ENCODE results near the gene LACTB. TPM values are rescaled to one million over a fixed set of nuclear protein-coding genes. Genes with fewer than 3 reads are reported as not detected.

Gene LACTB
- total and polyA plus RNA-seq, 2 experiments from 2014 or later = 27.3 to 35.8 TPM

GRCh38 chr15:63077952-63078351, 43.7 kb upstream of the LACTB start:
- peaks cover 26% of the 10 kb centered on the region for H3K4me1 ChIP-seq (ENCODE audit: insufficient read depth)
- no peaks in the 10 kb centered on the region for H3K9me3 ChIP-seq (ENCODE audit: low read depth)
- no peak overlapping the region for H3K4me3 ChIP-seq
- TF ChIP-seq EZH2 (IDR thresholded peaks at IDR 0.05; ENCODE audit: insufficient read depth, poor library complexity, severe bottlenecking) (no peak), EZH2phosphoT487 (IDR thresholded peaks at IDR 0.05; ENCODE audit: insufficient read depth, low read depth) (no peak)
- DNase-seq = no peak
- 89 to 92% methylated on average over 6 of the region's 6 CpGs for WGBS, 2 experiments (ENCODE audit: low coverage in 1 of 2, low lambda C conversion rate in 2 of 2, missing lambda C conversion rate in 2 of 2)
- no peaks in the 10 kb centered on the region for H3K79me2 ChIP-seq (ENCODE audit: insufficient read depth)
- H3K27me3 ChIP-seq (replicated peaks; ENCODE audit: insufficient read depth) = no peaks in the 10 kb centered on the region
- H3F3A ChIP-seq (ENCODE audit: insufficient read depth) = peaks cover 29% of the 10 kb centered on the region
- in situ Hi-C loops (cut with MboI) = no loop called here
- no peaks in the 10 kb centered on the region for H4K20me1 ChIP-seq (ENCODE audit: insufficient read depth)
- H3K4me2 ChIP-seq (ENCODE audit: unreplicated experiment) = no peak overlapping the region
- no peaks in the 10 kb centered on the region for H3K36me3 ChIP-seq (ENCODE audit: low read depth)
- H3K9ac ChIP-seq = no peak overlapping the region
- no peak overlapping the region for H2AFZ ChIP-seq
- H3K9me2 ChIP-seq (ENCODE audit: insufficient read depth) = no peaks in the 10 kb centered on the region
- no peak overlapping the region for H3K27ac ChIP-seq

GRCh38 chr15:63079947-63080626, 41.6 kb upstream of the LACTB start:
- H4K20me1 ChIP-seq (ENCODE audit: insufficient read depth) = no peaks in the 10 kb centered on the region
- H3K4me1 ChIP-seq (ENCODE audit: insufficient read depth) = peaks cover 21% of the 10 kb centered on the region
- in situ Hi-C loops (cut with MboI) = no loop called here
- no peaks in the 10 kb centered on the region for H3K9me3 ChIP-seq (ENCODE audit: low read depth)
- no peaks in the 10 kb centered on the region for H3K36me3 ChIP-seq (ENCODE audit: low read depth)
- H3K79me2 ChIP-seq (ENCODE audit: insufficient read depth) = no peaks in the 10 kb centered on the region
- no peak overlapping the region for H3K4me3 ChIP-seq
- peak overlapping the region; percentile 17 for H3K4me2 ChIP-seq (ENCODE audit: unreplicated experiment)
- H3K27me3 ChIP-seq (replicated peaks; ENCODE audit: insufficient read depth) = no peaks in the 10 kb centered on the region
- H3K9me2 ChIP-seq (ENCODE audit: insufficient read depth) = no peaks in the 10 kb centered on the region
- H2AFZ ChIP-seq = peak overlapping the region; percentile 20; the same call in 1 of the 2 replicates
- H3K9ac ChIP-seq = no peak overlapping the region
- TF ChIP-seq EZH2phosphoT487 (IDR thresholded peaks at IDR 0.05; ENCODE audit: insufficient read depth, low read depth) (no peak), EZH2 (IDR thresholded peaks at IDR 0.05; ENCODE audit: insufficient read depth, poor library complexity, severe bottlenecking) (no peak)
- peak; percentile 84 for DNase-seq
- no peak overlapping the region for H3K27ac ChIP-seq
- peaks cover 8% of the 10 kb centered on the region for H3F3A ChIP-seq (ENCODE audit: insufficient read depth)
- 44% methylated on average over 13 of the region's 13 CpGs for WGBS, 2 experiments (ENCODE audit: low coverage in 1 of 2, low lambda C conversion rate in 2 of 2, missing lambda C conversion rate in 2 of 2)

GRCh38 chr15:63080634-63081250, 40.9 kb upstream of the LACTB start:
- Histone ChIP-seq H3K9ac (no peak overlapping the region), H3K4me2 (ENCODE audit: unreplicated experiment) (peak overlapping the region; percentile 17), H3K4me3 (no peak overlapping the region), H3K27me3 (replicated peaks; ENCODE audit: insufficient read depth) (no peaks in the 10 kb centered on the region), H3K27ac (no peak overlapping the region), H3K4me1 (ENCODE audit: insufficient read depth) (peaks cover 15% of the 10 kb centered on the region), H3F3A (ENCODE audit: insufficient read depth) (peaks cover 4% of the 10 kb centered on the region; the same call in 1 of the 2 replicates), H3K9me3 (ENCODE audit: low read depth) (no peaks in the 10 kb centered on the region), H2AFZ (peak overlapping the region; percentile 20; the same call in 1 of the 2 replicates), H3K79me2 (ENCODE audit: insufficient read depth) (no peaks in the 10 kb centered on the region), H4K20me1 (ENCODE audit: insufficient read depth) (no peaks in the 10 kb centered on the region), H3K36me3 (ENCODE audit: low read depth) (no peaks in the 10 kb centered on the region), H3K9me2 (ENCODE audit: insufficient read depth) (no peaks in the 10 kb centered on the region)
- in situ Hi-C loops (cut with MboI) = no loop called here
- TF ChIP-seq EZH2 (IDR thresholded peaks at IDR 0.05; ENCODE audit: insufficient read depth, poor library complexity, severe bottlenecking) = no peak
- TF ChIP-seq EZH2phosphoT487 (IDR thresholded peaks at IDR 0.05; ENCODE audit: insufficient read depth, low read depth) = no peak
- DNase-seq = peak; percentile 29
- WGBS, 2 experiments (ENCODE audit: low coverage in 1 of 2, low lambda C conversion rate in 2 of 2, missing lambda C conversion rate in 2 of 2) = 56 to 57% methylated on average over 10 of the region's 10 CpGs

GRCh38 chr15:63082366-63082765, 39.3 kb upstream of the LACTB start:
- Histone ChIP-seq H4K20me1 (ENCODE audit: insufficient read depth) (no peaks in the 10 kb centered on the region), H3K9ac (no peak overlapping the region), H3K27me3 (replicated peaks; ENCODE audit: insufficient read depth) (no peaks in the 10 kb centered on the region), H3K36me3 (ENCODE audit: low read depth) (no peaks in the 10 kb centered on the region), H2AFZ (no peak overlapping the region), H3K79me2 (ENCODE audit: insufficient read depth) (no peaks in the 10 kb centered on the region), H3K4me3 (no peak overlapping the region), H3K4me1 (ENCODE audit: insufficient read depth) (peaks cover 15% of the 10 kb centered on the region), H3F3A (ENCODE audit: insufficient read depth) (peaks cover 4% of the 10 kb centered on the region; the same call in 1 of the 2 replicates), H3K4me2 (ENCODE audit: unreplicated experiment) (no peak overlapping the region), H3K27ac (no peak overlapping the region), H3K9me2 (ENCODE audit: insufficient read depth) (no peaks in the 10 kb centered on the region), H3K9me3 (ENCODE audit: low read depth) (no peaks in the 10 kb centered on the region)
- TF ChIP-seq EZH2 (IDR thresholded peaks at IDR 0.05; ENCODE audit: insufficient read depth, poor library complexity, severe bottlenecking) = no peak
- TF ChIP-seq EZH2phosphoT487 (IDR thresholded peaks at IDR 0.05; ENCODE audit: insufficient read depth, low read depth) = no peak
- DNase-seq = no peak
- in situ Hi-C loops (cut with MboI) = no loop called here
- WGBS, 2 experiments (ENCODE audit: low coverage in 1 of 2, low lambda C conversion rate in 2 of 2, missing lambda C conversion rate in 2 of 2) = 94 to 95% methylated on average over 4 of the region's 4 CpGs

All from GM23248 (cell line).